ENCODE measurements around the gene LAIR2. TPM values are rescaled to one million over a fixed set of nuclear protein-coding genes. Genes with fewer than 3 reads are reported as not detected.

The LAIR2 gene
- polyA plus RNA-seq, 2 of the 4 experiments (the other 2 are of a cell fraction) = not detected

DNA sequence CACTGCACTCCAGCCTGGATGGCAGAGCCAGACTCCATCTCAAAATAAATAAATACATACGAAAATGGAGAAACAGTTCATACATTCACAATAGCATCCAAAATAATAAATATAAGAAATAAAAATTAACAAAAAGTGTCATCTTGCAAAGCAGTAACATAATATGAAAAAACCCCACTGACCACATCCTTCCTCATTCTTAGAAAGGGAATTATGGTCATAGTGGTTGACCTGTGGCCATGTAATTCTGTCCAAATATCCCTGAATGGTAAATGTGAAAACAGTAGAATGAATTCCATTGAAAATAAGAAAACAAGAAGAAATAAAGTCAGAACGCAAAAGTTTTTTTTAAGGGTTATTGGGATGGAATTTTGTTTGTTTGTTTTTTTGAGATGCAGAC is 22.6 kb upstream of the LAIR2 start:
- H3K4me2 ChIP-seq = no peak overlapping the region
- TF ChIP-seq CBX2 (IDR thresholded peaks at IDR 0.05; ENCODE audit: borderline replicate concordance, low read depth) = no peak
- no peak for TF ChIP-seq TP53 (CRISPR knock-in tag; IDR thresholded peaks at IDR 0.05)
- TF ChIP-seq EHF (CRISPR knock-in tag; IDR thresholded peaks at IDR 0.05) = no peak
- TF ChIP-seq, protein P1, sequence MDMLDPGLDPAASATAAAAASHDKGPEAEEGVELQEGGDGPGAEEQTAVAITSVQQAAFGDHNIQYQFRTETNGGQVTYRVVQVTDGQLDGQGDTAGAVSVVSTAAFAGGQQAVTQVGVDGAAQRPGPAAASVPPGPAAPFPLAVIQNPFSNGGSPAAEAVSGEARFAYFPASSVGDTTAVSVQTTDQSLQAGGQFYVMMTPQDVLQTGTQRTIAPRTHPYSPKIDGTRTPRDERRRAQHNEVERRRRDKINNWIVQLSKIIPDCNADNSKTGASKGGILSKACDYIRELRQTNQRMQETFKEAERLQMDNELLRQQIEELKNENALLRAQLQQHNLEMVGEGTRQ (IDR thresholded peaks at IDR 0.05) = no peak
- no peak for TF ChIP-seq KDM1A (IDR thresholded peaks at IDR 0.05; ENCODE audit: low read depth)
- no peak for TF ChIP-seq MAZ (IDR thresholded peaks at IDR 0.05; ENCODE audit: borderline replicate concordance, low read depth, low read length)
- TF ChIP-seq ZFP36 (IDR thresholded peaks at IDR 0.05; ENCODE audit: borderline replicate concordance, partially characterized antibody) = no peak
- no peak for TF ChIP-seq ZNF302 (CRISPR knock-in tag; IDR thresholded peaks at IDR 0.05)
- no peak for TF ChIP-seq ZSCAN20 (CRISPR knock-in tag; IDR thresholded peaks at IDR 0.05)
- TF ChIP-seq MAFK (IDR thresholded peaks at IDR 0.05; ENCODE audit: partially characterized antibody) = no peak
- TF ChIP-seq HOXB13 (CRISPR knock-in tag; IDR thresholded peaks at IDR 0.05; ENCODE audit: low read depth) = no peak
- 30% methylated on average over 2 of the region's 2 CpGs for WGBS (ENCODE audit: missing lambda C conversion rate)
- POLR2A ChIA-PET = no interaction called here
- ATAC-seq (no peak), DNase-seq (ENCODE audit: low read depth in 1 of 2, low spot score in 1 of 2) (no peak), FAIRE-seq (no peak)
- H3K4me1 ChIP-seq = no peaks in the 10 kb centered on the region
- H3K9me3 ChIP-seq = no peaks in the 10 kb centered on the region
- H3K4me3 ChIP-seq = no peak overlapping the region
- CTCF ChIA-PET = interaction anchor here (1.1 to 5.9 kb wide), 17 partner anchors 9 to 1024 kb away, joined by 3 to 51 read pairs (median 5); partner anchors contain the start of gene LENG9
- H3K27ac ChIP-seq = no peak overlapping the region

DNA sequence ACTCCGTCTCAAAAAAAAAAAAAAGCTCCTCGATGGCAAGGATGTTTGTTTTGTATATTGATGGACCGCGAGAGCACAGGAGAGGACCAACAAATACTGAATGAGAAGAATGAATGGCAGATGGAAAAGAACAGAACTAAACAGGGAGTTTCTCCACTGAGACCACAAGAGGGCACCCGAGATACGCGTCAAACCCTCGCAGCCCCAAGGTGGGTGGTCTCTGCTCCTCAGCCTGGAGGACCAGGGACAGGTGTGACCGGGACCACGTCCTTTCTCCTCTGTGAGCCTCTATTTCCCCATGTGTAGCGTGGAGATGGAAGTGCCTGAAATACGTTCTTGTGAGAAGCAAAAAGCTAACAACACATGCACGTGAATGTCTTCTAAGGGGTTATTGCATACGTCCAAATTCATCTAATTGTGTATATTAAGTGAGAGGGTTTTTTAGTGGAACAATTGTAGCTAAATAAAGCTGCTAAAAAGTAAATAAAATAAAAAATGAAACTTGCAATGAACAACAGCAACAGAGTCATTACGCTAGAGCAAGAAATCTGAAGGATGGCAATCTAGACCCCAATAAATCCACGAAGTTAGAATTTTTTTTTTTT is 21.2 kb upstream of the LAIR2 start:
- POLR2A ChIA-PET = no interaction called here
- CTCF ChIA-PET = interaction anchor here (0.6 to 5.9 kb wide), 31 partner anchors 8 to 679 kb away, joined by 3 to 51 read pairs (median 4); partner anchors contain the start of genes CDC42EP5 and RDH13
- Histone ChIP-seq H3K4me1 (no peaks in the 10 kb centered on the region), H3K9me3 (no peaks in the 10 kb centered on the region), H3K4me3 (no peak overlapping the region), H3K4me2 (peak overlapping the region; percentile 44), H3K27ac (no peak overlapping the region)
- no peak for FAIRE-seq
- 6% methylated on average over 16 of the region's 16 CpGs for WGBS (ENCODE audit: missing lambda C conversion rate)
- TF ChIP-seq MYC (IDR thresholded peaks at IDR 0.05; ENCODE audit: borderline replicate concordance, low read length) (no peak), RAD21 (conservative IDR thresholded peaks at IDR 0.05 in 1 of 2, IDR thresholded peaks at IDR 0.05 in 1 of 2) (peak; percentile 79 to 85), SMC3 (IDR thresholded peaks at IDR 0.05) (peak; percentile 51)
- TF ChIP-seq, protein P2, sequence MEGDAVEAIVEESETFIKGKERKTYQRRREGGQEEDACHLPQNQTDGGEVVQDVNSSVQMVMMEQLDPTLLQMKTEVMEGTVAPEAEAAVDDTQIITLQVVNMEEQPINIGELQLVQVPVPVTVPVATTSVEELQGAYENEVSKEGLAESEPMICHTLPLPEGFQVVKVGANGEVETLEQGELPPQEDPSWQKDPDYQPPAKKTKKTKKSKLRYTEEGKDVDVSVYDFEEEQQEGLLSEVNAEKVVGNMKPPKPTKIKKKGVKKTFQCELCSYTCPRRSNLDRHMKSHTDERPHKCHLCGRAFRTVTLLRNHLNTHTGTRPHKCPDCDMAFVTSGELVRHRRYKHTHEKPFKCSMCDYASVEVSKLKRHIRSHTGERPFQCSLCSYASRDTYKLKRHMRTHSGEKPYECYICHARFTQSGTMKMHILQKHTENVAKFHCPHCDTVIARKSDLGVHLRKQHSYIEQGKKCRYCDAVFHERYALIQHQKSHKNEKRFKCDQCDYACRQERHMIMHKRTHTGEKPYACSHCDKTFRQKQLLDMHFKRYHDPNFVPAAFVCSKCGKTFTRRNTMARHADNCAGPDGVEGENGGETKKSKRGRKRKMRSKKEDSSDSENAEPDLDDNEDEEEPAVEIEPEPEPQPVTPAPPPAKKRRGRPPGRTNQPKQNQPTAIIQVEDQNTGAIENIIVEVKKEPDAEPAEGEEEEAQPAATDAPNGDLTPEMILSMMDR (IDR thresholded peaks at IDR 0.05) = peak; percentile 79
- ATAC-seq = peak; percentile 55 to 75; a peak in 5 of 6 replicates
- DNase-seq (ENCODE audit: low read depth in 1 of 2, low spot score in 1 of 2) = peak in 1 of 2 experiments; percentile 67

DNA sequence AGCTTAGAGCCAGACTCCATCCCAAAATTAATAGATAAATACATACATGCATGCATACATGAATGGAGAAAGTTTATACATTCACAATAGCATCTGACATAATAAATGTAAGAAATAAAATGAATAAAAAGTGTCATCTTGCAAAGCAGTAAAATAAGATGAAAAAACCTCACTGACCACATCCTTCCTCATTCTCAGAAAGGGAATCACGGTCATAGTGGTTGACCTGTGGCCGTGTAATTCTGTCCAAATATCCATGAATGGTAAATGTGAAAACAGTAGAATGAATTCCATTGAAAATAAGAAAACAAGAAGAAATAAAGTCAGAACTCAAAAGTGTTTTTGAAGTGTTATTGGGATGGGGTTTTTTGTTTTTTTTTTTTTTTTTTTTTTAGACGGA is 19.7 kb upstream of the LAIR2 start:
- whole genome bisulfite sequencing (ENCODE audit: missing lambda C conversion rate) = 42% methylated on average over 3 of the region's 3 CpGs
- ChIA-PET POLR2A (no interaction called here), CTCF (interaction anchor here (0.6 to 2.7 kb wide), 3 partner anchors 14 to 428 kb away, joined by 3 to 17 read pairs (median 3); no protein-coding TSS in a partner anchor)
- ATAC-seq (no peak), FAIRE-seq (no peak), DNase-seq (ENCODE audit: low read depth in 1 of 2, low spot score in 1 of 2) (no peak)
- Histone ChIP-seq H3K4me1 (no peaks in the 10 kb centered on the region), H3K9me3 (no peaks in the 10 kb centered on the region), H3K4me3 (no peak overlapping the region), H3K27ac (no peak overlapping the region), H3K4me2 (no peak overlapping the region)
- TF ChIP-seq, protein P3, sequence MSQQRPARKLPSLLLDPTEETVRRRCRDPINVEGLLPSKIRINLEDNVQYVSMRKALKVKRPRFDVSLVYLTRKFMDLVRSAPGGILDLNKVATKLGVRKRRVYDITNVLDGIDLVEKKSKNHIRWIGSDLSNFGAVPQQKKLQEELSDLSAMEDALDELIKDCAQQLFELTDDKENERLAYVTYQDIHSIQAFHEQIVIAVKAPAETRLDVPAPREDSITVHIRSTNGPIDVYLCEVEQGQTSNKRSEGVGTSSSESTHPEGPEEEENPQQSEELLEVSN (IDR thresholded peaks at IDR 0.05; ENCODE audit: borderline replicate concordance, low read depth) = no peak
- TF ChIP-seq RARB (CRISPR knock-in tag; IDR thresholded peaks at IDR 0.05) = no peak
- TF ChIP-seq MAFK (IDR thresholded peaks at IDR 0.05; ENCODE audit: partially characterized antibody) = no peak
- no peak for TF ChIP-seq FOXS1 (CRISPR knock-in tag; IDR thresholded peaks at IDR 0.05)
- no peak for TF ChIP-seq TP53 (CRISPR knock-in tag; IDR thresholded peaks at IDR 0.05)
- no peak for TF ChIP-seq KDM1A (IDR thresholded peaks at IDR 0.05; ENCODE audit: low read depth)
- TF ChIP-seq HEYL (CRISPR knock-in tag; IDR thresholded peaks at IDR 0.05) = no peak
- TF ChIP-seq NR3C1 (IDR thresholded peaks at IDR 0.05) = no peak
- TF ChIP-seq KDM5A (IDR thresholded peaks at IDR 0.05) = no peak
- TF ChIP-seq, protein P1 (IDR thresholded peaks at IDR 0.05) = no peak
- TF ChIP-seq, protein P4, sequence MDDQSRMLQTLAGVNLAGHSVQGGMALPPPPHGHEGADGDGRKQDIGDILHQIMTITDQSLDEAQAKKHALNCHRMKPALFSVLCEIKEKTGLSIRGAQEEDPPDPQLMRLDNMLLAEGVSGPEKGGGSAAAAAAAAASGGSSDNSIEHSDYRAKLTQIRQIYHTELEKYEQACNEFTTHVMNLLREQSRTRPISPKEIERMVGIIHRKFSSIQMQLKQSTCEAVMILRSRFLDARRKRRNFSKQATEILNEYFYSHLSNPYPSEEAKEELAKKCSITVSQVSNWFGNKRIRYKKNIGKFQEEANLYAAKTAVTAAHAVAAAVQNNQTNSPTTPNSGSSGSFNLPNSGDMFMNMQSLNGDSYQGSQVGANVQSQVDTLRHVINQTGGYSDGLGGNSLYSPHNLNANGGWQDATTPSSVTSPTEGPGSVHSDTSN (IDR thresholded peaks at IDR 0.05) = no peak
- TF ChIP-seq MYC (IDR thresholded peaks at IDR 0.05; ENCODE audit: borderline replicate concordance, low read length) = no peak
- TF ChIP-seq PHF8 (IDR thresholded peaks at IDR 0.05; ENCODE audit: borderline replicate concordance, low read depth) = no peak
- no peak for TF ChIP-seq ZC3H11A (IDR thresholded peaks at IDR 0.05)
- no peak for TF ChIP-seq CHD4 (IDR thresholded peaks at IDR 0.05; ENCODE audit: borderline replicate concordance)
